ENCODE measurements around the gene SURF1.

Gene SURF1, protein sequence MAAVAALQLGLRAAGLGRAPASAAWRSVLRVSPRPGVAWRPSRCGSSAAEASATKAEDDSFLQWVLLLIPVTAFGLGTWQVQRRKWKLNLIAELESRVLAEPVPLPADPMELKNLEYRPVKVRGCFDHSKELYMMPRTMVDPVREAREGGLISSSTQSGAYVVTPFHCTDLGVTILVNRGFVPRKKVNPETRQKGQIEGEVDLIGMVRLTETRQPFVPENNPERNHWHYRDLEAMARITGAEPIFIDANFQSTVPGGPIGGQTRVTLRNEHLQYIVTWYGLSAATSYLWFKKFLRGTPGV

DNA sequence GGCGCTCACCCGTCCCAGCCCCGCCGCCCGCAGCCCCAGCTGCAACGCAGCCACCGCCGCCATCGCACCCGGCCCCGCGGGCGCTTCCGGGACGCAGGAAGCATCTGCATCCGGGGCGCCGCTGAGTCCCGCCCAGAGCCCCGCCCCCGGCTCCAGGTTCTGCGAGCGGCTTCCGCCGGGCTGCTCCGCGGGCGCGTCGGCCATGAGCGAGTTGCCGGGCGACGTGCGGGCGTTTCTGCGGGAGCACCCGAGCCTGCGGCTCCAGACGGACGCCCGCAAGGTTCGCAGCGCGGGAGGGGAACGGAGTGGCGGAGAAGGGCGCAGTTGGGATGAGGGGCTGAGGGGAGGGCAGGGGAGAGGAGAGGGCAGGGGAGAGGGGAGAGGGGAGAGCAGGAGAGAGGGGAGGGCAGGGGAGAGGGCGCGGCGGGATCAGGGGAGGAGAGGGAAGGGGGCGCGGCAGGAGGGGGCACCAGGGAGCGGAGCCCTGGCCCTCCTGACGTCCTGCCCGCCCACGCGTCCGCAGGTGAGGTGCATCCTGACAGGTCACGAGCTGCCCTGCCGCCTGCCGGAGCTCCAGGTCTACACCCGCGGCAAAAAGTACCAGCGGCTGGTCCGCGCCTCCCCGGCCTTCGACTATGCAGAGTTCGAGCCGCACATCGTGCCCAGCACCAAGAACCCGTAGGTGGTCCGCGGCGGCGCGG, at the start of gene SURF1, which contains the start of gene SURF2:
Gene SURF1 (minus strand): TSS at position 97 of the 701 bp plus-strand sequence. CDS start 34 bp downstream, at position 63.
Gene SURF2 (plus strand): TSS at position 160 of the 701 bp plus-strand sequence. CDS start 43 bp downstream, at position 203.
- peak within 1 kb of the TSS; percentile 84 for H3K4me3 ChIP-seq (ENCODE audit: low read length)
- DNase-seq (ENCODE audit: low read depth) = peak; percentile 91
- TF ChIP-seq, protein P1, sequence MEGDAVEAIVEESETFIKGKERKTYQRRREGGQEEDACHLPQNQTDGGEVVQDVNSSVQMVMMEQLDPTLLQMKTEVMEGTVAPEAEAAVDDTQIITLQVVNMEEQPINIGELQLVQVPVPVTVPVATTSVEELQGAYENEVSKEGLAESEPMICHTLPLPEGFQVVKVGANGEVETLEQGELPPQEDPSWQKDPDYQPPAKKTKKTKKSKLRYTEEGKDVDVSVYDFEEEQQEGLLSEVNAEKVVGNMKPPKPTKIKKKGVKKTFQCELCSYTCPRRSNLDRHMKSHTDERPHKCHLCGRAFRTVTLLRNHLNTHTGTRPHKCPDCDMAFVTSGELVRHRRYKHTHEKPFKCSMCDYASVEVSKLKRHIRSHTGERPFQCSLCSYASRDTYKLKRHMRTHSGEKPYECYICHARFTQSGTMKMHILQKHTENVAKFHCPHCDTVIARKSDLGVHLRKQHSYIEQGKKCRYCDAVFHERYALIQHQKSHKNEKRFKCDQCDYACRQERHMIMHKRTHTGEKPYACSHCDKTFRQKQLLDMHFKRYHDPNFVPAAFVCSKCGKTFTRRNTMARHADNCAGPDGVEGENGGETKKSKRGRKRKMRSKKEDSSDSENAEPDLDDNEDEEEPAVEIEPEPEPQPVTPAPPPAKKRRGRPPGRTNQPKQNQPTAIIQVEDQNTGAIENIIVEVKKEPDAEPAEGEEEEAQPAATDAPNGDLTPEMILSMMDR (IDR thresholded peaks at IDR 0.05; ENCODE audit: insufficient read depth, low read depth, low read length, missing control alignments) = no peak

DNA sequence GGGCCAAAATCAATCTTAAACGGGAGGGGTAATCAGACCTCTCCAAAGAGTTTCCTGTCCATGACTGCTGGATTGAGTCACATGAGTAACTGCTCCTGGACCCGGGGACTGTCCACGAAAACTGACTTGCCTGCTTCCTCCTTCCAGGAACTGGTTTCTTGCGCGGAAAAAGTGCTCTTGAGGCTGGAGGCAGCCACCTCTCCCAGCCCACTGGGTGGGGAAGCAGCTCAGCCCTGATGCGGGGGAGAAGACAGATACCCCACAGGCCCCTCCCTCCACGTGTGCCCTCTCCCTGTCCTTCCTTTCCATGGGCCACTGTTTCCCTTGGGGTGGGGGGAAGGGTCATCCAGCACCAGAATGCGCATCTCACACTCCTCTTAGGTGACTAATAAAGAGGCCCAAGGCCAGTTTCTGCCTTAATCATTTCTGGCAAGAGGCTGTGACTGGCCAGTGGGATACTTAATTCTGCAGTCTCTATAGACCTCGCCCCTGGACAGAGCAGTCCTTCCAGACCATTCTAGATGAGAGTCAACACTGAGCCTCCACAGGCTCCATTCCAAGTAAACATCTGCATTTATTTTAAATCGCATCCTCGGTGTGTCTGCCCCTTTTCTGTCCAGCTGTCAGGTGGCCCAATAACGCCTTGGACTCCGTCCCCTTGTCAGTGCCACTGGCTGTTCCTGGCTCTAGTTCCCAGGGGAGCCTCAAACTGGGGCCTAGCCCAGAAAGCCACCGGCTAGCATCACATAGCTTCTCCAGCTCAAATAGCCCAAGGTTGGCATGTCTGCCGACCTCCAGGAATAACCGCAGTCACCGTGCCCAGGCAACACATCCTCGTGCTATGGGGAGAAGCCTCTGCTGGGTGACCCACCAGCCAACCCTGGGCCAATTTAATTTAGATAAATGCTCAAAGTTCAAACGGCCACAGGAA, 49.5 kb upstream of the SURF1 start:
- DNase-seq (ENCODE audit: low read depth) = peak; percentile 9
- no peak overlapping the region for H3K4me3 ChIP-seq (ENCODE audit: low read length)
- TF ChIP-seq, protein P1 (IDR thresholded peaks at IDR 0.05; ENCODE audit: insufficient read depth, low read depth, low read length, missing control alignments) = no peak

DNA sequence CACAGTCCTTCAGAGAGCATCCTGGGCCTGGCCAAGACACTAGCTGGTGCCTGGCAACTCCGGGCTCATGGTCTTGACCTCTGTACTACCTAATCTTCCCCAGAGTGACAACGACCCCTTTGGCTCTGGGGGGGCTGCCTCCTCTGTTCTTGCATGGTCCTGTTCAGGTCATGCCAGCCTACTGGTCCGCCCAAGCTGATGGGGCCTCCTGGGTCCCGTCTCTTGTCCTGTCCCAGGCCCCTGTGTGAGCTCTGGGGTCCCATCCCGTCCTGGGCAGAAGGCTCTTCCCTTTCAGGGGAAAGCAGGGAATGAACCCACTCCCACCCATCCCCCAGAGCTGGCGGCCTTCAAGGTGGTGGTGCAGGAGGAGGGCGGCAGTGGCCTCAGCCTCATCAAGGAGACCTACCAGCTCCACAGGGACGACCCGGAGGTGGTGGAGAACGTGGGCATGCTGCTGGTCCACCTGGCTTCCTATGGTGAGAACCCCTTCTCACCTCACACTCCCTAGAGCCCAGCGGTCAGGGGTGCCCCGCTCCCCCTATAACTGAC, 48.2 kb upstream of the SURF1 start:
- no peak for DNase-seq (ENCODE audit: low read depth)
- TF ChIP-seq, protein P1 (IDR thresholded peaks at IDR 0.05; ENCODE audit: insufficient read depth, low read depth, low read length, missing control alignments) = no peak
- H3K4me3 ChIP-seq (ENCODE audit: low read length) = no peak overlapping the region

DNA sequence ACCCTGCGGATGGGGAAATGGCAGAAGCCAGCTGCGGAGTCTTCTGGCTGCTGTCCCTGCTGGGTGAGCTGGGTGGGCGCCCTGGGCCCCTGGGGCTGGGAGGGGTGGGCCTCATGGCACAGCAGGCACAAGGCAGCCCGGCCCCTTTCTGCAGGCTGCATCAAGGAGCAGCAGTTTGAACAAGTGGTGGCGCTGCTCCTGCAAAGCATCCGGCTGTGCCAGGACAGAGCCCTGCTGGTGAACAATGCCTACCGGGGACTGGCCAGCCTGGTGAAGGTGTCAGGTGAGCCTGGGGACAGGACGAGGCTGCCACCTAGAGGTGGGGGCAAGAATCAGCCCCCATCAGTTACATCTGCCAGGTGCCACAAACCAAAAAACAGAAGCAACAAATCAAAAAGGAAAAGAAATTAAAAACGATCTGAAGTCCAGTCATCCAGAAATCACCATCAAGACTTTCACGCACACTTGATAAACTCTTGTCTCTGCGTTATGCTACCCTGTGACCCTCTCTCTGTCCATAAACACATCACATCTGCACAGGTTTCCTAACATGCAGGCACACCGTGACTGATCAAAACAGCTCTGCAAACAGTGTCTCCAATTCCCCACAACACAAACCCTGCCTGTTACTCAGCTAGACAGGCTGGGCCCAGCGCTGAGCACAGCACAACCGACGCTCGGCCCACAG, 47.6 kb upstream of the SURF1 start:
- TF ChIP-seq, protein P1 (IDR thresholded peaks at IDR 0.05; ENCODE audit: insufficient read depth, low read depth, low read length, missing control alignments) = peak; percentile 83
- H3K4me3 ChIP-seq (ENCODE audit: low read length) = no peak overlapping the region
- peak; percentile 84 for DNase-seq (ENCODE audit: low read depth)

DNA sequence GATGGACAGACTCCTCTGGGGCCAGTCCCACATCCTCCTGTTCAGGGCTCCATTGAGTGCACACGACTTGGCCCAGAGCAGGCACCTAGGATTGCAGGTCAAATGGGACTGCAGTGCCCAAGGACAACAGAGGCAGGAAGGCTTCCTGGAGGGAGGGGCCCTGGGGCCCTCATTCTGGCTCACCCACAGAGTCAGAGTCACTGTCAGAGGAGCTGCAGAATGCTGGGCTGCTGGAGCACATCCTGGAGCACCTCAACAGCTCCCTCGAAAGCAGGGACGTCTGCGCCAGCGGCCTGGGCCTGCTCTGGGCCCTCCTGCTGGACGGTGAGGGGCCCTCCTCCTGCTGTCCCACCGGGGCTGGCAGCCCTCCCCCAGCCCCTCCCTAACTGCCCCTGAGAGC, 46.4 kb upstream of the SURF1 start:
- TF ChIP-seq, protein P1 (IDR thresholded peaks at IDR 0.05; ENCODE audit: insufficient read depth, low read depth, low read length, missing control alignments) = no peak
- DNase-seq (ENCODE audit: low read depth) = no peak
- no peak overlapping the region for H3K4me3 ChIP-seq (ENCODE audit: low read length)

DNA sequence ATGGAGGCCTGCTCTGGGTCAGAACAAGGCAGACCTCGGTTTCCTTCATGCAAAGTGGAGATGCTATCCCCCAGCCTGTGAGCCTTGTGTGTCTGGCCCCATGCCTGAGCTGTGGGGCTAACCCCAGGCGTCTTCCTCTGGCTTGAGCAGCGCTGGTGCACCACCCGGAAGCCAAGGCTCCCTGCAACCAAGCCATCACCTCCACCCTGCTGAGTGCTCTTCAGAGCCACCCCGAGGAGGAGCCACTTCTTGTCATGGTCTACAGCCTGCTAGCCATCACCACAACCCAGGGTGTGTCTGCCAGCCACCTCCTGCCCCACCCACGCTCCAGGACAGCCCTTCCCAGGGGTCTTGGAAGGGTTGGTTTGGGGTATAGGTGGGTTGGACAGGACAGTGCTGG, 45.3 kb upstream of the SURF1 start:
- no peak overlapping the region for H3K4me3 ChIP-seq (ENCODE audit: low read length)
- TF ChIP-seq, protein P1 (IDR thresholded peaks at IDR 0.05; ENCODE audit: insufficient read depth, low read depth, low read length, missing control alignments) = no peak
- DNase-seq (ENCODE audit: low read depth) = no peak

Measured in epithelial cell of esophagus (primary cell).